GM19023 (cell line): ENCODE results near the gene ERVMER34-1.

ENCODE experiments used
- ATAC-seq: cut with Tn5 transposase; IDR thresholded peaks from one replicate; pipeline ENCODE4 v1.9.1; 2021; ENCODE audit warnings: mild to moderate bottlenecking, moderate library complexity; ENCODE audit not compliant: unreplicated experiment

Gene ERVMER34-1, protein sequence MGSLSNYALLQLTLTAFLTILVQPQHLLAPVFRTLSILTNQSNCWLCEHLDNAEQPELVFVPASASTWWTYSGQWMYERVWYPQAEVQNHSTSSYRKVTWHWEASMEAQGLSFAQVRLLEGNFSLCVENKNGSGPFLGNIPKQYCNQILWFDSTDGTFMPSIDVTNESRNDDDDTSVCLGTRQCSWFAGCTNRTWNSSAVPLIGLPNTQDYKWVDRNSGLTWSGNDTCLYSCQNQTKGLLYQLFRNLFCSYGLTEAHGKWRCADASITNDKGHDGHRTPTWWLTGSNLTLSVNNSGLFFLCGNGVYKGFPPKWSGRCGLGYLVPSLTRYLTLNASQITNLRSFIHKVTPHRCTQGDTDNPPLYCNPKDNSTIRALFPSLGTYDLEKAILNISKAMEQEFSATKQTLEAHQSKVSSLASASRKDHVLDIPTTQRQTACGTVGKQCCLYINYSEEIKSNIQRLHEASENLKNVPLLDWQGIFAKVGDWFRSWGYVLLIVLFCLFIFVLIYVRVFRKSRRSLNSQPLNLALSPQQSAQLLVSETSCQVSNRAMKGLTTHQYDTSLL

DNA sequence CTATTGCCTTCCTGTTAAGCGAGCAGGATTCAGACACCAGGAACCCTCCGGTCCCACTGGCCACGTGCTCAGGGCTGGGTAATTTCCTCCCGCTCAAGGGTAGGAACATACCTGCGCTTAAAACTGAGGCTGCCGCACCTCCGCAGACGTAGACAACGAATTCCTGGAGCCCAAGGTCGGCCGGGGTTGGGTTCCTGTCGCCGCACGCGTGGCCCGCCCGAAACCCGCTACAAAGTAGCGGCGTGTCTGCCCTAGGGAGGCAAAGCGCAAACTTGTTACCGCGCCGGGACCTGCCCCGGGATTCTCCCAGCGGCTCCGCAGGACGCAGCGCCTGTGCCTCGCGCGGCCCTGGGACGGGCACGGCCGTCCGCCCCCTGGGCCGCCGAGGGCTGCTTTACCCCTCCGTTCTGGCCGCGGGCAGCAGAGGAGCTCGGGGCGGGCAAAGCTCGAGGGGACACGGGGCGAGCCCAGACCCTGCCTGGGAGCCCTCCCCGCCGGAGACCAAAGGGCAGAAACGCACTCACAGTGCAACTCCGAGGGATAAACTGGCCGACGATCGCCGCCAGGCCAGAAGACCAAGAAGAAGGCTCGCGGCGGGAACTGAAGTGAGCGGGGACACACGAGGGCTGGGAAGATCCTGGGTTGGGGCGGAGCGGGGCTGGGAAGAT is at the start of gene ERVMER34-1:
ERVMER34-1 (minus strand) TSS at position 607 of the 668 bp plus-strand sequence. CDS start 5,905 bp downstream, outside the sequence.
- ATAC-seq, result no peak

DNA sequence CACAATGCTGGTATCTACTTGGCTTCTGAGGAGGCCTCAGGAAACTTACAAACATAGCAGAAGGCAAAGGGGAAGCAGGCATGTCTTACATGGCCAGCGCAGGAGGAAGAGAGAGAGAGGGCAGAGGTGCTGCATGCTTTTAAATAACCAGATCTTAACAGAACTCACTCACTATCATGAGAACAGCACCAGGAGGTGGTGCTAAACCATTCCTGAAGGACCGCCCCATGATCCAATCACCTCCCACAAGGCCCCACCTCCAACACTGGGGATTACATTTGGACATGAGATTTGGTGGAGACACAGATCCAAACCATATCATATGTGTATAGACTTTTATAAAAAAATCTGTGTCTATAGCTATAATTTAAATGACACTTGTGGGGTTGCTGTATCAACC is 48.6 kb upstream of the ERVMER34-1 start:
- no peak for ATAC-seq

DNA sequence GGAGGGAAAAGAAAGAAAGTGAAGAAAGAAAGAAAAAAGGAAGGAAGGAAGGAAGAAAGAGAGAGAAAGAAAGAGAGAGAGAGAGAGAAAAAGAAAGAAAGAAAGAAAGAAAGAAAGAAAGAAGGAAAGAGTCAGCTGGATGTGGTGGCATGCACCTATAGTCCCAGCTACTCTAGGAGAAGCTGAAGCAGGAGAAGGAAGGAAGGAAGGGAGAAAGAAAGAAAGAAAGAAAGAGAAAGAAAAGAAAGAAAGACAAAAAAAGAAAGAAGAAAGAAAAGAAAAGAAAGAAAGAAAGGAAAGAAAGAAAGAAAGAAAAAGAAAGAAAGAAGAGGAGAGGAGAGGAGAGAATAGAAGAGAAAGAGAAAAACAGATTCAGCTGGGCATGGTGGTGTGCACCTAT is 44.3 kb upstream of the ERVMER34-1 start:
- no peak for ATAC-seq

DNA sequence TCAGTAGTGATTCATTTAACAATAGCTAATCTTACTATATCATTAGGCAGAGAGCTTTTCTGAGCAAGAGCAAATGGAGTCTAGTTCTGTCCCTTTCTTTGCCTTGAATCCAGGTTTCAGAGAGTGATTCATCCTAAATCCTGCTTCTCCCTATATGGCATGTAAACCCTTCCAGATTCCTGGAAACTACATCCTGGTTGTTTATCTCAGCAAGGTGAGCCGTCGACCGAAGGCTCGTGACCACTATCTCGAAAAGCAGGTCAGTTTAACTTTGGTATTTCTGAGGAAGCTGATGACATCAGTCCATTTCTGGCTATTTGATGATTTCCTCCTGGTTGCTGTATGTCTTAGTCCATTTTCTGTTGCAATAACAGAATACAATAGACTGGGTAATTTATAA is 40.7 kb upstream of the ERVMER34-1 start:
- ATAC-seq, result no peak

DNA sequence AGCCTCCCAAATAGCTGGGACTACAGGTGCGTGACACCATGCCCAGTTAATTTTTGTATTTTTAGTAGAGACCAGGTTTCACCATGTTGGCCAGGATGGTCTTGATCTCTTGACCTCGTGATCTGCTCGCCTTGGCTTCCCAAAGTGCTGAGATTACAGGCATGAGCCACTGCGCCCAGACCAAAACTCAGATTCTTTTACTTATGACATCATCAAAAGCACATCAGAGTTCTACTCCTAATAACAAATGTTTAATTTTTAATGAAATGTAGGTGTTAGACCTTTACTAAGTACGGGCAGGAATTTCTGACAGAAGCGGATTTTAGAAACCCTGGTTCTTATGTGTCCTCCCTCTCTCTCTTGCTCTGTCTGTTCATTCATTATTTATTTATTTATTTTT is 38.5 kb upstream of the ERVMER34-1 start:
- ATAC-seq, result no peak

DNA sequence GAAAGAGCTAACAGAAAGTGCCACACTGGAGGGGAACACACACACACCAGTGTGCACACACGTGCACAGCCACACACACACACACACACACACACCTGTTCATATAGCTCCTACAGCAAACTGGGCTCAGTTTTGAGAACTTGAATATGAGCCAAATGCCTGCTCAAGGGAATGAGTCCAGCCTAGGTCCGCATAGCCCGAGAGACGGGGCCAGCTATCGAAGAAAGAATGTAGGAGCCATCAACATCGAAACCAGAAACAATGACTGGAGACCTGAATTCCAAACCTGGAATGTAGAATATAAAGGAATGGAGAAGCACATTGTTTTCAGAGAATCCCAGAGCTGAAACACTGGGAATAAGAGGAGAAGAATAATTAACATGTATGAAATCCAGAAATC is 37.6 kb upstream of the ERVMER34-1 start:
- ATAC-seq, result no peak

DNA sequence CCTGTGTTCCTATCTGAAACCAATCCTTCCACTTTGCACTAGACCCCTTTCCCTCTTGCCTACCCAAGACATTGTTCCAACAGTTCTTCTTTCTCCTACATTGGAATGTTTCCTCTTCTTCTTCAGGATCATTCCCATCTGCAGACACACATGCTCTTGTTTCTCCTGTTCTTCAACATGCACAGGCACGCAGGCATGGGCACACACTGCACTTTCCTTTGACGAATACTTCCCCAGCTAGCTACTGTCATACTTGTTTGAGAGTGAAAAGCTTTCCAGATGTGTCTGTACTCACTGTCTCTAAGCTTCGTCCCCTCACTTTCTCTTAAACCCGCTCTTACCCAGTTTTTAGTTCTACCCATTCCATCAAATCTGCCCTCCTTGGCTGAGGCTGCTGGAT is 31.8 kb upstream of the ERVMER34-1 start:
- ATAC-seq, result no peak

DNA sequence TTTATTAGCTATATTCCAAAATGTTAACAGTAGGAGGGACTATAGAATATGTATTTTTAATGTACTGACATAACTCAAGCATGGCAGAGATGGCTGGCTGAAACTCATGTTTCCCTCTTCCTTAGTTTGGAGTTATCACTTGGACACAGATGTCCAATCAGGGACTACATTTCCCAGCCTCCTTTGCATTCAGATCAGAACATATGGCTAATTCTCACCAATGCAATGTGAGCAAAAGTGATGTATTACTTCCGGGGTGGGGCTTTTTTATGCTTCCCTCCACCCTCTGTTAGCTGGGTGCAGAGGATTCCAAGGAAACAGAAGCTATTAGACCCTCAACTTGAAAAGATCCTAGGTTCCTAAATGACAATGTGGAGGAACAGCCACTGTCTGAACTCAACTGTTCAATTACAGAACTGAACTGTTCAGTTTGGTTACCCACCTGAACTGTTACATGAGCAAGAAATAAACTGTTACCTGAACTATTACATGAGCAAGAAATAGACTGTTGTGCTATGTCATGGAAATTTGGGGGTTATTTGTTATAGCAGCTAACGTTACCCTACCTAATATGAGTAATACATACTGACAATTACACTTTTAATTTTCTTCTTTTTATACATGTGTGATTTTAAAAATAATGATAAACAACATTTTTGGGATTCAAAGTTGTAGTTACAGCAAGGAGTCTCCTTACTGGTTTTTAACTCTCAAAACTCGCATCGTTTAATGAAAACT is 29.6 kb upstream of the ERVMER34-1 start:
- no peak for ATAC-seq

DNA sequence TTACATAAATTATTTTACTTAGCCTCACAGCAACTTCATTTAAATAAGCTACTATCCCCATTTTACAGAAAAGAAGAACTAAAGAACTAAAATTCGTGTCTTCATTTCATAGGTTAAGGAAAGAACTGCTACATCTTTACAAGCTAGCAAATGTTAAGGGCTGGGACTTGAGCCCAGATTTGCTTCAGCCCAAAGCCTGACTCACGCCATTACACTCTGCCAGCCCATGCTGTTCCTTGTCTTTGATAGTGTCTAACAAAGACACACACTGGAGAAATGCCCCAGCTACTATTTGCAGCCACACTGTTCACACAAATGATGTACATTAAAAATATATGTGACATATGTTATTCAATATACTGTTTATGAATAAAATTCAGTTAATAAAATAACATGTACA is 29.0 kb upstream of the ERVMER34-1 start:
- ATAC-seq, result no peak

DNA sequence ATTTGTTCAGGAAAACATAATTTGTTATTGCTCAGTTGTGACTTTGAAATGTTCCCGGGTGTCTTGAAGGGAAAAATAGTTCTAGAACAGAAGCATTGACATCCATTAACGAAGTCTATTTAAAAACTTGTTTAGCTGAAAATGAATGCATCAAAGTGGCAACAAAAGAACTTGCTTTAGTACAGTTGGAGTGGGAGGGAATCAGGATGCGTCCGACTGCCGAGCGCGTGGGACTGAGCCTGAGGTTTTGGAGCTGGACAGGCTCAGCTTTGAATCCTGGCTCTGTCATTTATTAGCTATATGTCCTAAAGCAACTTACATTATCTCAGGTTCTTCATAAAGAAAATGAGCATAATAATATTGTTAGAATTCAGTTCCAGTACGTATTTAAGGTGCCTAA is 9.0 kb upstream of the ERVMER34-1 start:
- ATAC-seq, result no peak

DNA sequence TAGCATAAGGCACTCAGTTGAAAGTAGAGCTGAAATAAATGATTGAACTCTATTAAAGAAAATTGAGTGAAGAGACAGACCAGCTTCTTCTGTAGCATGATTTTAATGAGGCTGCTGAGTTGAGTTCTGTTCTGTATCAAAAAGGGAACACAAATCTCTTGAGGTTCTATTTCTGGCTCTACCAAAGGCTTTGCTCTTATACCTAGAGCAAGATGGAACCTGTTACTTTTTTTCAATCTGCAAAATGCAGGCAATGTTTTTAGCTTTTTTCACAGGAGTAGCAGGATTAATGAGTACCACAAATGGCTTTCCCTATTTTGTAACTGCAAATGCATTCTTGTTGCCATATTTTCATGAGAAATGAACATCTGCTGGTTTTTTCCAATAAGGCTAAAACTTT is 4.2 kb upstream of the ERVMER34-1 start:
- ATAC-seq, result no peak

DNA sequence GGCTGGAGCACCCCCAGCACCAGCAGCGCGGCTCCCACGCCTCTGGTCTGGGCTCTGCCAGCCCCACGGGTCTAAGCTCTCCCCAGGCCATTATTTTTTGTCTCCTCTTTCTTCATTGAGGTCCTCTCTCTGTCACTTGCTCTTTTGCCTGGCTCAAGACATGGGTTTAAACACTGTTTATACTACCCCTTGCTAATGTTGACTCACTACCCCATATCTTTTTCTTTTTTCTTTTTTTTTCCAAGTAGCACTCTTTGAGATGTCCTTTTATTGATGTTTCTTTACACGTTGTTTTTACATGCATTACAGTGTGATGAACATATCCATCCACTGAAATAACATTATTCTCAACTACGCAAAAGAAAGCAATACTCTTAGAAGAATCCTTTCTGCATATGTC is 1.7 kb upstream of the ERVMER34-1 start:
- no peak for ATAC-seq

DNA sequence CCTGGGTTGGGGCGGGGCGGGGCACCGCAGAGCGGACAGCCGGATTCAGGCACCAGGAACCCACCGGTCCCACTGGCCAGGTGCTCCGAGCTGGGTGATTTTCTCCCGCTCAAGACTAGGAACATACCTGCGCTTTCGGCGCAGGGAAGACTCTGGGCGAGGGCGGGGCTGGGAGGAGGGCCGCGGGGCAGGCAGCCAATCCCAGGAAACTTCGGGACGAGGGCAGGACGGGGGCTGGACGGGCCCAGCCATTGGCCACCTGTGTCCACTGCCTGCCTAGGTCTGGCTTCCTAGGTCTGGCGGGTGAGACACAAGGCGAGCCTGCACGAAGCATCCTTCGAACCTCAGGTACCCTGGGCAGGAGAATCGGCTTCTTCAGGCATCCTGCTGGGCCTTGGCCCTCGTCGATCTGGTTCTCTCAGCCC is 274 bp upstream of the ERVMER34-1 start:
- ATAC-seq, result no peak

DNA sequence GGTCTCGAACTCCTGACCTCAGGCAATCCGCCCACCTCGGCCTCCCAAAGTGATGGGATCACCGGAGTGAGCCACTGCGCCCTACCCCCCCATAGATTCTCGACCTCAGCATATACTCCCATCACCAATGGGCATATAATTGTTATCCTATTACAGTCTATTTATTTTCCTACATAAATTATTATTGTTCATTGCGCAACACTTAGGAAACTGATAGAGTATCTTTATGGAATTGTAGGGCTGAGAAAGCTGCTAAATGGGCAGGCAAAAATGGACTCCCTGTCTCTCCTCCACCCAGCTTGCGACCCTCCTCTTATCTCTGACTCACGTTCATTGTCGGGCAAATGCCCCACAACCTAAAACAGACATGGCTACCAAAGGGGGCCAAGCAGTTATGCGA is 1.0 kb downstream of the ERVMER34-1 start:
- ATAC-seq, result no peak

DNA sequence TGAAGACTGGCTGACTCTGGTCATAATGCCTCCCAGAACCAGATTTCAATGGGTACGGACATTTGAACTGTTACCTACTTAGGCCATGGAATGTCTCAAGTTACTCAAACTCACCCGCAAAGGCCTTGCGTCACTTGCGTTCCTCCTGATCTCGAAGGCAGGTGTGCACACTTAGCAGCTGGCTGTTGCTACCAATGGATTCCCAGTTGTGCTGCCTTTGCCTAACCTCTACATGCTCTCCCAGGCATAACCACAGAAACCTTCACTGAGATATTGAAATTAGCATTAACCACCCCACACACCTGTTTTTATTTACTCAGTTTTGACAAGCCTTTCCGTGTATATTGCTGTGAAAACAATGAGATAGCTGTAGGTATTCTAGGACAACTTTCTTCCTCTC is 2.8 kb downstream of the ERVMER34-1 start:
- ATAC-seq, result peak; percentile 52

DNA sequence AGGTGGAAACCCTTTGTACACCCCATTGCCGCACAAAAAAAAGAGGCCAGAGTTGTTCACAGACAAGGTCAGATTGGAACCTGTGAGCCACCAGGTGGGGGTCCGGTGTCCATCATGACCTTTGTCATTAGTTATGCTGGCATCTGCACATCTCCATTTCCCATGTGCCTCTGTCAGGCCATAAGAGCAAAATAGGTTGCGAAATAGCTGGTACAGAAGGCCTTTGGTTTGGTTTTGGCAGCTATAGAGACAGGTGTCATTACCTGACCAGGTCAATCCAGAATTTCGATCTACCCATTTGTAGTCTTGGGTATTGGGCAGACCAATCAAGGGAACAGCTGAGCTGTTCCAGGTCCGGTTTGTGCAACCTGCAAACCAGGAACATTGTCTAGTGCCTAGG is 6.6 kb downstream of the ERVMER34-1 start:
- no peak for ATAC-seq

DNA sequence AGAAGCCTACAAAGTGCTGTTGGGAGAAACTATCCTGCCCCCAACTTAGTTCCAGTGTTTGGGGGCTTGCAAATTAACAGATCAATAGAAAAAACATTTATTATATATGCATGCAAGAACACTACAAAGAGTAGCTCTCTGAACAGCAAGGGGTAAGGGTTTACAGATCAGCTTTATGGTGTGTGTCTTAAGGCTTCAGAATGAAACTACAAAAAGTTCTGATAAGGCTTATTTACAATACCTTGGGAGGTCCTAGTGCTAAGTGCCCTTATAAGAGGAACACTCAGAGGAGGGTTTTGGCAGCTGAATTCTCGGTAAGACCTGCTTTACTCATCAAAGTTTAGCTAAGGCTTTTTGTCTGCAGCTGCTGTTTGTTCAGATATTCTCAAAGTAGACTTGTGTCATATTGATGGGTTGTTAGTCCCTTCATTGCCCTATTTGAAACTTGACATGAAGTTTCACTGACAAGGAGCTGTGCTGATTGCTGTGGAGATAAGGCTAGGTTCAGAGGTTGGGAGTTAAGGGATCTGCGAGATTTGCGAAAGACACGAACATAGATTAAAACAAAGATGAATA is 7.7 kb downstream of the ERVMER34-1 start:
- no peak for ATAC-seq

DNA sequence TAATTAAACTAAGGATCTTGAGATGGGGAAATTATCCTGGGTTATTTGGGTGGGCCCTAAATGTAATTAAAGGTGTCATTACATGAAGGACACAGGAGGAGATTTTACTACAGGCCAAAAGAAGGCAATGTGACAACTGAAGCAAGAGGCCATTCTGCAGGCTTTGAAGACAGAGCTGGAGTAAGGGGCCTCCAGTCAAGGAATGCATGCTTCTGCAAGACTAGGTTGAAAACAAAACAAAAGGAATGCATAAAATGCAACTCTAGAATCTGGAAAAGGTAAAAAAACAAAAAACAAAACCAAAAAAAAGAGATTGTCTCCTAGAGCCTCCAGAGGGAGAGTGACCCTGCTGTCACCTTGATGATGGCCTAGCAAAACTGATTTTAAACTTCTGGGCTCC is 21.6 kb downstream of the ERVMER34-1 start:
- no peak for ATAC-seq

DNA sequence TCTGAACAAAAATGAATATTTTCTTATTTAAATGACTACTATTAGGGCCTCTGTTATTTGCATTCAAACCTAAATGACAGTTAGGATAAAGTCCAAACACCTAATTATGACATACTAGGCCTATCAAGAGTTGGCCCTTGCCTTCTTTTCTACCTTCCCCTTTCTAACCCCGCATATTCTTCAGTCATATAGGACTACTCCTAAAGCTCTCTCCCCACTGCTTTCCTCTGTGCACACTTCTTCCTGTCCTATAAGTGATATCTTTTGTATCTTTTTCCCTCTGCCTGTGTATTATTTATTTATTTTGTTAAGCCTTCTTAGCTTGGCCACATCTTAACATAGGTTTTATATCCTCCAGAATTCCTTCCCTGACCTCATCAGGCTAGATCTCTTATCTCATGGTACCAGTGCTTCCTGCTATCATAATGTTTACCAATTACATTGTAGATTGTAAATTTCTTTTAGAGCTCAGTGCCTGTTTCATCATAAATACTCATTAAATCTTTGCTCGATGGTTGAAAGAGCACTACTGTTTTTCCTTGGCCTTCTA is 22.5 kb downstream of the ERVMER34-1 start:
- no peak for ATAC-seq

DNA sequence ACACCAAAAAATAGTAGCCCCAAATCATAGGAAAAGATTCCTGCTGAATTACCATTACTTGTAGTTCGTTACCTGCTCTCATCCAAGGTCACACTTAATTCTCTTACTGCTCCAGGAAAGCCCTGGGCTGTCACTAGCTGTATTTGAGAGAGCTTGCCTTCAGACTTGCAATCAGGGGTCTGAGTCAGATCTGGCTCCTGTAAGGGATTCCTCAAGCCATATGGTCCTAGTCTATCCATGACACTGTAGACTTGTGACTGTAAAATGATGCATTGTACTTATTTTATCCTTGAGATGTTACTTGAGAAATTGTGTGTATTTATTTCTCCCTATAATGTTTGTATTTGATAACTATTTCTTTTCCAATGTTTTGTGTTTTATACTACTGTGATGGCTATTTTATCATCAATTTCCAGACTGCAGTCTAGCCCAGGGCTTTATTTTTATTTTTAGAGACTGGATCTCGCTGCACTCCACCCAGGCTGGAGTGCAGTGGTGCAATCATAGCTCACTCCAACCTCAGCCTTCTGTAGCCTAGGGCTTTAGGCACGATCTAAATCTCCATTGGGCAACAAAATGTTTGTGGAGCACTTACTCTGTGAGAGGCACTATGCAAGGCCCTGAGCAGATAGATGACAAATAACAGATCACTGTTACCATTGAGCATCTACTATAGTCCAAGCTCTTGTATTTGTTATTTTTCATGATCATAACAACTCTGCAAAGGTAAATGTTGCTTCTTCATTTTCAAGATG is 24.2 kb downstream of the ERVMER34-1 start:
- no peak for ATAC-seq
